GM19035 (cell line): ENCODE results near the gene DLG3.
A peak's percentile ranks its signal among the peaks of the same experiment; 100 is the strongest.
"Not testable (repeated sequence)": the region's sequence is repeated elsewhere in the genome, so short reads cannot be mapped to it uniquely, and the experiment has no call there.

Source experiments
- ATAC-seq: cut with Tn5 transposase; IDR thresholded peaks from one replicate; pipeline ENCODE4 v1.9.1; 2021; ENCODE audit not compliant: unreplicated experiment

Gene DLG3

GRCh38 chrX:70444326-70444945 lies at the start of gene DLG3:
DLG3 (plus strand) TSS chrX:70444835; CDS start chrX:70445202, 367 bp downstream.
- ATAC-seq: no peak

- ATAC-seq: no peak
These were observed 45.7 kb upstream of the DLG3 start for GRCh38 chrX:70398899-70399298.

- not testable (repeated sequence) for ATAC-seq
These were observed 44.5 kb upstream of the DLG3 start for GRCh38 chrX:70400181-70400580.

GRCh38 chrX:70402721-70403120 lies 41.9 kb upstream of the DLG3 start:
- ATAC-seq: no peak

- ATAC-seq: no peak
These were observed 39.6 kb upstream of the DLG3 start for GRCh38 chrX:70405003-70405402.

- ATAC-seq: no peak
These were observed 33.7 kb upstream of the DLG3 start for GRCh38 chrX:70410921-70411320.

- ATAC-seq: no peak
These were observed 33.2 kb upstream of the DLG3 start for GRCh38 chrX:70411475-70411874.

GRCh38 chrX:70421618-70422017 lies 23.0 kb upstream of the DLG3 start:
- ATAC-seq: no peak

- ATAC-seq: no peak
These were observed 21.7 kb upstream of the DLG3 start, which contains the start of gene GDPD2 for GRCh38 chrX:70422851-70423341. GDPD2 (plus strand) TSS chrX:70423314; CDS start chrX:70424985, 1,671 bp downstream.

GRCh38 chrX:70423936-70424675 lies 20.5 kb upstream of the DLG3 start:
- ATAC-seq: no peak

- no peak for ATAC-seq
These were observed 19.8 kb upstream of the DLG3 start for GRCh38 chrX:70424801-70425200.

- ATAC-seq: no peak
These were observed 18.1 kb upstream of the DLG3 start for GRCh38 chrX:70426286-70427278.

GRCh38 chrX:70427365-70427764 lies 17.3 kb upstream of the DLG3 start:
- ATAC-seq: no peak

- ATAC-seq: no peak
These were observed 14.9 kb upstream of the DLG3 start for GRCh38 chrX:70429759-70430158.

GRCh38 chrX:70432936-70433847 lies 11.4 kb upstream of the DLG3 start:
- ATAC-seq: no peak

- ATAC-seq: peak; percentile 76
These were observed 10.7 kb upstream of the DLG3 start for GRCh38 chrX:70433848-70434351.

- ATAC-seq: peak; percentile 59
These were observed 10.2 kb upstream of the DLG3 start for GRCh38 chrX:70434352-70434866.

GRCh38 chrX:70434914-70435586 lies 9.6 kb upstream of the DLG3 start:
- no peak for ATAC-seq

- no peak for ATAC-seq
These were observed 8.3 kb upstream of the DLG3 start for GRCh38 chrX:70436343-70436742.
